H1 (cell line): Measurements from ENCODE around the gene KLK1. TPM values are rescaled to one million over a fixed set of nuclear protein-coding genes. Genes with fewer than 3 reads are reported as not detected.
"Not testable (repeated sequence)": the region's sequence is repeated elsewhere in the genome, so short reads cannot be mapped to it uniquely, and the experiment has no call there.

ENCODE experiments used
- CTCF ChIA-PET: fragments of 300-600 bp; sonication (Branson Sonifier 250); formaldehyde crosslinking; loops from one replicate; lab custom pipeline; 2021; ENCODE audit not compliant: partially characterized antibody; lab: Charles Lee
- POLR2A ChIA-PET: fragments of 300-600 bp; sonication (Branson Sonifier 250); formaldehyde crosslinking; loops from one replicate; lab custom pipeline; 2021; ENCODE audit warnings: inconsistent platforms; ENCODE audit not compliant: partially characterized antibody; lab: Charles Lee
- DNase-seq, 2 experiments: peaks; one replicate each; pipeline versions ENCODE4 v3.0.0 to v3.0.0-alpha.2; 2010 to 2022; ENCODE audit warnings: low spot score in 2 of 2, low read depth in 1 of 2, mixed read lengths in 1 of 2
- FAIRE-seq: peaks from 2 replicates; lab custom pipeline; 2011; peaks lifted over from hg19 to GRCh38; lab: Jason Lieb, UNC
- H2AFZ ChIP-seq: 2 replicates; pipeline ENCODE4 v1.8.1; 2012; ENCODE audit warnings: low read length, inconsistent platforms
- H2AK5ac ChIP-seq: 2 replicates; pipeline ENCODE4 v1.6.1; 2013; ENCODE audit warnings: low read depth, low read length
- H2BK120ac ChIP-seq: replicated peaks from 2 replicates; pipeline ENCODE3; 2013; ENCODE audit warnings: low read depth, low read length, inconsistent platforms
- H2BK12ac ChIP-seq: 2 replicates; pipeline ENCODE4 v1.6.1; 2013; ENCODE audit warnings: low read depth, low read length
- H2BK15ac ChIP-seq: 2 replicates; pipeline ENCODE4 v1.6.1; 2013; ENCODE audit warnings: low read length
- H2BK20ac ChIP-seq: 2 replicates; pipeline ENCODE4 v1.6.1; 2013; ENCODE audit warnings: low read length
- H2BK5ac ChIP-seq: 2 replicates; pipeline ENCODE4 v1.6.1; 2013; ENCODE audit warnings: low read depth, low read length
- H3K14ac ChIP-seq: 2 replicates; pipeline ENCODE4 v1.6.1; 2013; ENCODE audit warnings: inconsistent platforms; ENCODE audit not compliant: insufficient read length
- H3K18ac ChIP-seq: 2 replicates; pipeline ENCODE4 v1.6.1; 2013; ENCODE audit warnings: low read length; ENCODE audit errors: extremely low read depth
- H3K23ac ChIP-seq: 2 replicates; pipeline ENCODE4 v1.6.1; 2013; ENCODE audit warnings: inconsistent platforms; ENCODE audit not compliant: insufficient read length
- H3K23me2 ChIP-seq: 2 replicates; pipeline ENCODE4 v1.6.1; 2013; ENCODE audit warnings: low read depth, low read length
- H3K27ac ChIP-seq: 2 replicates; pipeline ENCODE4 v1.6.1; 2011; ENCODE audit warnings: low read depth, low read length, inconsistent platforms
- H3K27me3 ChIP-seq, 4 experiments: replicated peaks in 1 of 4; 1 replicate in 1 of 4; 2 replicates in 3 of 4; pipeline versions ENCODE4 v1.6.1 to v1.8.1; 2011 to 2013; ENCODE audit warnings: low read length in 3 of 4, mild to moderate bottlenecking in 3 of 4, inconsistent platforms in 2 of 4, mixed read lengths in 2 of 4, moderate library complexity in 1 of 4; ENCODE audit not compliant: control insufficient read depth in 3 of 4, insufficient read depth in 3 of 4; ENCODE audit errors: extremely low read depth in 1 of 4
- H3K36me3 ChIP-seq, 4 experiments: 2 replicates each; pipeline versions ENCODE4 v1.6.1 to v1.8.1; 2011 to 2013; ENCODE audit warnings: mild to moderate bottlenecking in 4 of 4, low read length in 3 of 4, moderate library complexity in 2 of 4, control low read depth in 1 of 4, inconsistent platforms in 1 of 4; ENCODE audit not compliant: insufficient read depth in 4 of 4, control insufficient read depth in 2 of 4
- H3K4ac ChIP-seq: replicated peaks from 2 replicates; pipeline ENCODE3; 2013; ENCODE audit warnings: low read length, low read depth, mixed read lengths, inconsistent platforms; ENCODE audit not compliant: insufficient read length
- H3K4me1 ChIP-seq, 4 experiments: replicated peaks in 1 of 4; 1 replicate in 1 of 4; 2 replicates in 3 of 4; pipeline versions ENCODE4 v1.6.1 to v1.8.1; 2011 to 2013; ENCODE audit warnings: low read length in 3 of 4, inconsistent platforms in 2 of 4, mixed read lengths in 1 of 4; ENCODE audit not compliant: insufficient read depth in 4 of 4, control insufficient read depth in 3 of 4
- H3K4me2 ChIP-seq, 2 experiments: 2 replicates each; pipeline versions ENCODE4 v1.6.1 to v1.8.1; 2011 to 2013; ENCODE audit warnings: low read depth in 2 of 2, low read length in 2 of 2, control low read depth in 1 of 2, inconsistent platforms in 1 of 2, mild to moderate bottlenecking in 1 of 2; ENCODE audit not compliant: insufficient read depth in 1 of 2
- H3K4me3 ChIP-seq, 4 experiments: fragments of 200-600, 300-600 bp in 1 of 4; sonication (generic), shearing (Covaris generic), sonication (Bioruptor Twin) in 1 of 4; 2 replicates each; pipeline versions ENCODE4 v1.5.1 to v1.8.1; 2011 to 2016; ENCODE audit warnings: low read length in 4 of 4, low read depth in 3 of 4, control low read depth in 2 of 4, inconsistent platforms in 2 of 4, mild to moderate bottlenecking in 2 of 4, mixed read lengths in 1 of 4, moderate library complexity in 1 of 4; ENCODE audit not compliant: insufficient read depth in 2 of 4; ENCODE audit errors: extremely low read depth in 1 of 4
- H3K56ac ChIP-seq: replicated peaks from 2 replicates; pipeline ENCODE3; 2013; ENCODE audit warnings: low read depth, mild to moderate bottlenecking, mixed read lengths, low read length, inconsistent platforms; ENCODE audit not compliant: insufficient read length
- H3K79me1 ChIP-seq: 2 replicates; pipeline ENCODE4 v1.6.1; 2013; ENCODE audit warnings: low read depth, low read length, control low read depth
- H3K79me2 ChIP-seq, 2 experiments: 2 replicates each; pipeline versions ENCODE4 v1.6.1 to v1.8.1; 2012 to 2013; ENCODE audit warnings: low read length in 2 of 2, mild to moderate bottlenecking in 2 of 2, inconsistent platforms in 1 of 2; ENCODE audit not compliant: insufficient read depth in 2 of 2, control insufficient read depth in 1 of 2
- H3K9ac ChIP-seq, 4 experiments: replicated peaks in 1 of 4; 1 replicate in 1 of 4; 2 replicates in 3 of 4; pipeline versions ENCODE4 v1.6.1 to v1.8.1; 2011 to 2013; ENCODE audit warnings: low read depth in 3 of 4, low read length in 3 of 4, control low read depth in 2 of 4, mild to moderate bottlenecking in 2 of 4, moderate library complexity in 2 of 4, inconsistent platforms in 1 of 4; ENCODE audit errors: extremely low read depth in 1 of 4
- H3K9me3 ChIP-seq, 2 experiments: 2 replicates each; pipeline versions ENCODE4 v1.6.1 to v1.8.1; 2012 to 2013; ENCODE audit warnings: mild to moderate bottlenecking in 2 of 2, moderate library complexity in 2 of 2, control low read depth in 1 of 2, inconsistent platforms in 1 of 2, low read depth in 1 of 2, low read length in 1 of 2, mixed read lengths in 1 of 2; ENCODE audit not compliant: insufficient read depth in 2 of 2
- H4K20me1 ChIP-seq, 2 experiments: replicated peaks in 1 of 2; 2 replicates each; pipeline versions ENCODE3 to v1.8.1; 2011 to 2013; ENCODE audit warnings: inconsistent platforms in 2 of 2, low read length in 2 of 2, mild to moderate bottlenecking in 1 of 2; ENCODE audit not compliant: insufficient read depth in 2 of 2, control insufficient read depth in 1 of 2
- H4K5ac ChIP-seq: 2 replicates; pipeline ENCODE4 v1.6.1; 2013; ENCODE audit warnings: low read length, low read depth, mixed read lengths, inconsistent platforms; ENCODE audit not compliant: insufficient read length
- H4K8ac ChIP-seq: 2 replicates; pipeline ENCODE4 v1.8.0; 2013; ENCODE audit warnings: mild to moderate bottlenecking, moderate library complexity, low read length, inconsistent platforms; ENCODE audit not compliant: insufficient read depth; ENCODE audit errors: extremely low read depth
- H4K91ac ChIP-seq: replicated peaks from 2 replicates; pipeline ENCODE3; 2013; ENCODE audit warnings: low read length, mixed read lengths, inconsistent platforms; ENCODE audit not compliant: insufficient read length
- WGBS, 2 experiments: shearing (Covaris generic) in 1 of 2; methylation state at CpG; one replicate each; pipeline versions ENCODE4 v1.1.6 to v1.1.7; 2013 to 2015; ENCODE audit warnings: low lambda C conversion rate in 2 of 2, mixed read lengths in 2 of 2, inconsistent platforms in 1 of 2, low coverage in 1 of 2, missing lambda C conversion rate in 1 of 2; ENCODE audit not compliant: insufficient replicate concordance in 2 of 2, insufficient coverage in 1 of 2, insufficient read length in 1 of 2; ENCODE audit errors: extremely low coverage in 1 of 2, missing lambda C conversion rate in 1 of 2; 5-methylcytosine and 5-hydroxymethylcytosine counted together
- polyA plus RNA-seq, 7 experiments: library from polyadenylated mRNA; depleted of rRNA in 3 of 7; stranded (reverse) in 5 of 7; unstranded in 2 of 7; fragments of >200 nt in 5 of 7; fragments of 200-250 nt in 2 of 7; gene quantifications; 1 replicate in 5 of 7; 2 replicates in 1 of 7; 4 replicates in 1 of 7; pipeline versions ENCODE4 v1.2.1 to v1.2.3, GENCODE V29; 2011 to 2013; ENCODE audit warnings: missing spikeins in 2 of 7, mixed read lengths in 2 of 7
- total RNA-seq: library from RNA; stranded (reverse); fragmentation: NEBNext Ultra II Directional; extraction: Animal tissue kit (Norgen Biotek cat#: 25700); gene quantifications from 2 replicates; pipeline ENCODE4 v1.2.1, GENCODE V29; 2021

KLK1 gene
- total and polyA plus RNA-seq, 2 of the 8 experiments (the other 6 are each of a cell fraction or from before 2014, with no cell fraction given), result 3.4 to 4.0 TPM

DNA sequence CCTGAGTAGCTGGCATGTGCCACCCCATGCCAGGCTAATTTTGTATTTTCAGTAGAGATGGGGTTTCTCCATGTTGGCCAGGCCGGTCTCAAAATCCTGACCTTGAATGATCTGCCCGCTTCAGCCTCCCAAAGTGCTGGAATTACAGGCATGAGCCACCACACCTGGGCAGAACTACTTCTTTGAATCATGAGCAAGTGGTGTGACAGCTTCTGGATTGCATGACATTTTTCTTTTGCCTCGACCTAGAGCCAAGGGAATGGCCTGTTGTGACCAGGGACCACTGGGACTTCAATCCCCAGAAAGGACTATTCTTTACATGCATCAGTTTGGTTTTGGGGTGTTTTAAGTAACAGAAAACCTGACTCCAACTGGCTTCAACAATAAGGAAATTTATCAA lies 50.7 kb downstream of the KLK1 start:
- H4K8ac ChIP-seq, H2BK5ac ChIP-seq, H3K4me2 ChIP-seq, H3K4ac ChIP-seq, H4K20me1 ChIP-seq, H3K9ac ChIP-seq, H3K23me2 ChIP-seq, H3K23ac ChIP-seq, H3K79me1 ChIP-seq, H2BK20ac ChIP-seq, H2BK15ac ChIP-seq, H3K18ac ChIP-seq, H4K91ac ChIP-seq, H3K4me3 ChIP-seq, H2AFZ ChIP-seq, H3K9me3 ChIP-seq, DNase-seq, H2BK120ac ChIP-seq, H4K5ac ChIP-seq, H3K14ac ChIP-seq, H2AK5ac ChIP-seq, H3K4me1 ChIP-seq, H2BK12ac ChIP-seq, H3K36me3 ChIP-seq, FAIRE-seq, H3K56ac ChIP-seq, H3K27ac ChIP-seq, H3K79me2 ChIP-seq: not testable (repeated sequence)
- ChIA-PET CTCF (interaction anchor here (1.0 to 2.6 kb wide), 3 partner anchors 48 to 103 kb away, joined by 3 to 7 read pairs (median 4); no protein-coding TSS in a partner anchor), POLR2A (interaction anchor here (0.7 kb wide), 1 partner anchor 71 kb away, joined by 3 read pairs; no protein-coding TSS in a partner anchor)
- 95% methylated on average over 3 of the region's 3 CpGs; no CpG with 5 or more reads in 1 of the 2 experiments for WGBS, 2 experiments
- peaks cover 1 to 30% (median 10%) of the 10 kb centered on the region in 4 experiments for H3K27me3 ChIP-seq
